Activated naive CD8-positive, alpha-beta T cell treated with anti-CD3 and anti-CD28 coated beads, Interleukin-2, amount 50 U/mL, for 24 hours (primary cell): ENCODE results near the gene SCN4B.
"Not testable (repeated sequence)": the region's sequence is repeated elsewhere in the genome, so short reads cannot be mapped to it uniquely, and the experiment has no call there.

Source experiments
- ATAC-seq: fragments of 150-1000 bp; cut with Tn5 transposase; one replicate; pipeline ENCODE4 v1.10.0; 2021
- DNase-seq: peaks from one replicate; pipeline ENCODE4 v3.0.0; 2021
- H3K27ac Mint-ChIP-seq: one replicate; pipeline ENCODE4 v1.8.0; 2021; ENCODE audit warnings: mild to moderate bottlenecking, mixed read lengths
- H3K27me3 Mint-ChIP-seq: one replicate; pipeline ENCODE4 v1.8.0; 2021; ENCODE audit warnings: mixed read lengths
- H3K36me3 Mint-ChIP-seq: one replicate; pipeline ENCODE4 v1.8.0; 2021; ENCODE audit warnings: low read depth, mixed read lengths
- H3K4me1 Mint-ChIP-seq: one replicate; pipeline ENCODE4 v1.8.0; 2021; ENCODE audit warnings: mixed read lengths
- H3K4me3 Mint-ChIP-seq: one replicate; pipeline ENCODE4 v1.8.0; 2021; ENCODE audit warnings: mild to moderate bottlenecking, moderate library complexity, mixed read lengths
- H3K9me3 Mint-ChIP-seq: one replicate; pipeline ENCODE4 v1.8.0; 2021; ENCODE audit warnings: mixed read lengths

The SCN4B gene

GRCh38 chr11:118152552-118153471 lies at the start of gene SCN4B:
Gene SCN4B (minus strand): TSS chr11:118152823. CDS start chr11:118152673, 150 bp downstream.
- Mint-ChIP-seq H3K4me1 (peaks cover 11% of the 10 kb centered on the region), H3K36me3 (no peaks in the 10 kb centered on the region), H3K4me3 (peak within 1 kb of the TSS; percentile 40), H3K9me3 (no peaks in the 10 kb centered on the region), H3K27me3 (peaks cover 70% of the 10 kb centered on the region), H3K27ac (no peak within 1 kb of the TSS)
- DNase-seq (no peak), ATAC-seq (no peak)

GRCh38 chr11:118201966-118202365 lies 49.3 kb upstream of the SCN4B start:
- DNase-seq (no peak), ATAC-seq (no peak)
- H3K4me1 Mint-ChIP-seq = peaks cover 24% of the 10 kb centered on the region
- H3K9me3 Mint-ChIP-seq = no peaks in the 10 kb centered on the region
- H3K4me3 Mint-ChIP-seq = no peak overlapping the region
- no peaks in the 10 kb centered on the region for H3K27me3 Mint-ChIP-seq
- H3K27ac Mint-ChIP-seq = no peak overlapping the region
- H3K36me3 Mint-ChIP-seq = peaks cover 40% of the 10 kb centered on the region

- Mint-ChIP-seq H3K27ac (no peak overlapping the region), H3K27me3 (no peaks in the 10 kb centered on the region), H3K4me3 (no peak overlapping the region), H3K9me3 (no peaks in the 10 kb centered on the region), H3K36me3 (peaks cover 42% of the 10 kb centered on the region), H3K4me1 (peaks cover 30% of the 10 kb centered on the region)
- DNase-seq (peak; percentile 58), ATAC-seq (peak; percentile 91)
Measured at GRCh38 chr11:118200901-118201680, 48.5 kb upstream of the SCN4B start.

GRCh38 chr11:118200497-118200896 lies 47.9 kb upstream of the SCN4B start:
- Mint-ChIP-seq H3K36me3 (peaks cover 47% of the 10 kb centered on the region), H3K4me1 (peaks cover 34% of the 10 kb centered on the region), H3K4me3 (no peak overlapping the region), H3K27ac (no peak overlapping the region), H3K27me3 (no peaks in the 10 kb centered on the region), H3K9me3 (no peaks in the 10 kb centered on the region)
- DNase-seq (no peak), ATAC-seq (no peak)

- ATAC-seq (no peak), DNase-seq (no peak)
- H3K9me3 Mint-ChIP-seq = no peaks in the 10 kb centered on the region
- H3K36me3 Mint-ChIP-seq = peaks cover 60% of the 10 kb centered on the region
- H3K27ac Mint-ChIP-seq = no peak overlapping the region
- H3K27me3 Mint-ChIP-seq = no peaks in the 10 kb centered on the region
- H3K4me1 Mint-ChIP-seq = peaks cover 45% of the 10 kb centered on the region
- H3K4me3 Mint-ChIP-seq = no peak overlapping the region
Measured at GRCh38 chr11:118199135-118199534, 46.5 kb upstream of the SCN4B start.

GRCh38 chr11:118198370-118198769 lies 45.7 kb upstream of the SCN4B start:
- no peak overlapping the region for H3K27ac Mint-ChIP-seq
- H3K27me3 Mint-ChIP-seq = no peaks in the 10 kb centered on the region
- no peak overlapping the region for H3K4me3 Mint-ChIP-seq
- peak; percentile 25 for ATAC-seq
- H3K4me1 Mint-ChIP-seq = peaks cover 50% of the 10 kb centered on the region
- peaks cover 2% of the 10 kb centered on the region for H3K9me3 Mint-ChIP-seq
- H3K36me3 Mint-ChIP-seq = peaks cover 68% of the 10 kb centered on the region
- peak; percentile 94 for DNase-seq

GRCh38 chr11:118194835-118195627 lies 42.4 kb upstream of the SCN4B start:
- Mint-ChIP-seq H3K27me3 (no peaks in the 10 kb centered on the region), H3K4me3 (no peak overlapping the region), H3K4me1 (peaks cover 50% of the 10 kb centered on the region), H3K9me3 (peaks cover 9% of the 10 kb centered on the region), H3K36me3 (peaks cover 81% of the 10 kb centered on the region), H3K27ac (peak overlapping the region; percentile 27)
- ATAC-seq (no peak), DNase-seq (no peak)

GRCh38 chr11:118193910-118194566 lies 41.4 kb upstream of the SCN4B start:
- DNase-seq = no peak
- Mint-ChIP-seq H3K36me3 (peaks cover 72% of the 10 kb centered on the region), H3K27ac (peak overlapping the region; percentile 73), H3K4me3 (no peak overlapping the region), H3K4me1 (peaks cover 46% of the 10 kb centered on the region), H3K9me3 (peaks cover 9% of the 10 kb centered on the region), H3K27me3 (no peaks in the 10 kb centered on the region)
- ATAC-seq = no peak

- not testable (repeated sequence) for H3K27ac Mint-ChIP-seq, DNase-seq, H3K9me3 Mint-ChIP-seq, ATAC-seq, H3K4me3 Mint-ChIP-seq, H3K27me3 Mint-ChIP-seq
- peaks cover 34% of the 10 kb centered on the region for H3K4me1 Mint-ChIP-seq
- peaks cover 61% of the 10 kb centered on the region for H3K36me3 Mint-ChIP-seq
Measured at GRCh38 chr11:118192817-118193216, 40.2 kb upstream of the SCN4B start.

GRCh38 chr11:118190942-118191506 lies 38.4 kb upstream of the SCN4B start:
- not testable (repeated sequence) for H3K27ac Mint-ChIP-seq, H3K27me3 Mint-ChIP-seq, H3K4me3 Mint-ChIP-seq, ATAC-seq, DNase-seq, H3K9me3 Mint-ChIP-seq
- Mint-ChIP-seq H3K4me1 (peaks cover 22% of the 10 kb centered on the region), H3K36me3 (peaks cover 46% of the 10 kb centered on the region)

GRCh38 chr11:118186346-118187107 lies 33.9 kb upstream of the SCN4B start:
- H3K36me3 Mint-ChIP-seq = peaks cover 3% of the 10 kb centered on the region
- peaks cover 2% of the 10 kb centered on the region for H3K4me1 Mint-ChIP-seq
- H3K27me3 Mint-ChIP-seq = peaks cover 4% of the 10 kb centered on the region
- no peaks in the 10 kb centered on the region for H3K9me3 Mint-ChIP-seq
- no peak overlapping the region for H3K27ac Mint-ChIP-seq
- DNase-seq (no peak), ATAC-seq (no peak)
- no peak overlapping the region for H3K4me3 Mint-ChIP-seq

GRCh38 chr11:118184784-118185579 lies 32.4 kb upstream of the SCN4B start:
- H3K27ac Mint-ChIP-seq = no peak overlapping the region
- no peak overlapping the region for H3K4me3 Mint-ChIP-seq
- H3K36me3 Mint-ChIP-seq = no peaks in the 10 kb centered on the region
- H3K27me3 Mint-ChIP-seq = peaks cover 7% of the 10 kb centered on the region
- peaks cover 2% of the 10 kb centered on the region for H3K4me1 Mint-ChIP-seq
- no peak for DNase-seq
- no peaks in the 10 kb centered on the region for H3K9me3 Mint-ChIP-seq
- no peak for ATAC-seq
